Colonic mucosa (tissue), 4 donors: ENCODE results near the gene CFAP73. TPM values are rescaled to one million over a fixed set of nuclear protein-coding genes. Genes with fewer than 3 reads are reported as not detected.
"Not testable (repeated sequence)": the region's sequence is repeated elsewhere in the genome, so short reads cannot be mapped to it uniquely, and the experiment has no call there.

Source experiments
- DNase-seq: peaks from one replicate; pipeline ENCODE4 v3.0.0-alpha.2; 2020
- H3K27ac ChIP-seq: fragments of 200-600 bp; one replicate; pipeline ENCODE4 v1.8.0; 2021
- H3K27me3 ChIP-seq: fragments of 200-600 bp; one replicate; pipeline ENCODE4 v1.8.0; 2021
- H3K36me3 ChIP-seq: fragments of 200-600 bp; one replicate; pipeline ENCODE4 v1.8.0; 2021
- H3K4me1 ChIP-seq: fragments of 200-600 bp; one replicate; pipeline ENCODE4 v1.8.0; 2021; ENCODE audit warnings: mild to moderate bottlenecking
- H3K4me3 ChIP-seq: fragments of 200-600 bp; one replicate; pipeline ENCODE4 v1.8.0; 2021
- H3K9ac ChIP-seq, 2 donors: one replicate each; pipeline ENCODE4 v1.7.0; 2013; ENCODE audit warnings: control low read depth in 2 of 2, low read depth in 2 of 2, low read length in 2 of 2
- H3K9me3 ChIP-seq: fragments of 200-600 bp; one replicate; pipeline ENCODE4 v1.8.0; 2021
- intact Hi-C: fragments of 100-400 bp; cut with DNase I; formaldehyde crosslinking; loops from one replicate; pipeline ENCODE4 v1.14.1; 2022
- total RNA-seq, 2 donors: library from RNA; stranded (reverse); fragmentation: NEBNext Ultra II Directional in 1 of 2; extraction: Animal tissue kit (Norgen Biotek cat#: 25700) in 1 of 2; gene quantifications; one replicate each; pipeline ENCODE4 v1.2.1, GENCODE V29; 2021
- TF ChIP-seq, protein P1 (sequence below): fragments of 200-600 bp; IDR thresholded peaks from one replicate; pipeline ENCODE4 v1.8.0; 2022; ENCODE audit warnings: antibody characterized with exemption, mild to moderate bottlenecking
- donor health status: healthy.
- donor health status: DM: no; HTN: no; CAD: no.
- donor health status: DM: no; HTN: no; CAD: no.

CFAP73 gene
- total RNA-seq, 2 donors from 2014 or later: 0.20 TPM; not detected in 1

DNA sequence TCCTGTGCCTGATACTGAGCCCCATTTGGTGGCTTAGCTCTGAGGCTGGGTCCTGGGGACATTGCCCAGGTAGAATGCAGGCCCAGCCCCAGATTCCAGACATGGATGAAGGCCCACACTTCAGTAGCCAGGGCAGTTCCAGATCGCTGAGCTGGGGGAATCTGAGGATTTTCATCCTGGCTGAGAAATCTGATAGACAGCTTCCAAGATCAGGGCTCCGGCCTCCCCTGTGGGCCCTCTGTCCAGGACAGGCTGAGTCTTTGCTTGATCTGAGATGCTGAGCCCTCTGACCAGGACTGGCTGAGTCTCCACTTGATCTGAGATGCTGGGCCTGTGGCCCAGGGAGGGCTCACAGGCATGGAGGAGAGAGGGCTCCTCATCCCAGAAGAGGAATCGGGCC is 10.7 kb upstream of the CFAP73 start:
- Histone ChIP-seq H3K4me1 (peaks cover 7% of the 10 kb centered on the region), H3K9ac (no peak overlapping the region), H3K9me3 (no peaks in the 10 kb centered on the region), H3K36me3 (no peaks in the 10 kb centered on the region), H3K27me3 (no peaks in the 10 kb centered on the region), H3K27ac (no peak overlapping the region), H3K4me3 (no peak overlapping the region)
- TF ChIP-seq, protein P1, sequence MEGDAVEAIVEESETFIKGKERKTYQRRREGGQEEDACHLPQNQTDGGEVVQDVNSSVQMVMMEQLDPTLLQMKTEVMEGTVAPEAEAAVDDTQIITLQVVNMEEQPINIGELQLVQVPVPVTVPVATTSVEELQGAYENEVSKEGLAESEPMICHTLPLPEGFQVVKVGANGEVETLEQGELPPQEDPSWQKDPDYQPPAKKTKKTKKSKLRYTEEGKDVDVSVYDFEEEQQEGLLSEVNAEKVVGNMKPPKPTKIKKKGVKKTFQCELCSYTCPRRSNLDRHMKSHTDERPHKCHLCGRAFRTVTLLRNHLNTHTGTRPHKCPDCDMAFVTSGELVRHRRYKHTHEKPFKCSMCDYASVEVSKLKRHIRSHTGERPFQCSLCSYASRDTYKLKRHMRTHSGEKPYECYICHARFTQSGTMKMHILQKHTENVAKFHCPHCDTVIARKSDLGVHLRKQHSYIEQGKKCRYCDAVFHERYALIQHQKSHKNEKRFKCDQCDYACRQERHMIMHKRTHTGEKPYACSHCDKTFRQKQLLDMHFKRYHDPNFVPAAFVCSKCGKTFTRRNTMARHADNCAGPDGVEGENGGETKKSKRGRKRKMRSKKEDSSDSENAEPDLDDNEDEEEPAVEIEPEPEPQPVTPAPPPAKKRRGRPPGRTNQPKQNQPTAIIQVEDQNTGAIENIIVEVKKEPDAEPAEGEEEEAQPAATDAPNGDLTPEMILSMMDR: no peak
- no peak for DNase-seq
- intact Hi-C loops: no loop called here

DNA sequence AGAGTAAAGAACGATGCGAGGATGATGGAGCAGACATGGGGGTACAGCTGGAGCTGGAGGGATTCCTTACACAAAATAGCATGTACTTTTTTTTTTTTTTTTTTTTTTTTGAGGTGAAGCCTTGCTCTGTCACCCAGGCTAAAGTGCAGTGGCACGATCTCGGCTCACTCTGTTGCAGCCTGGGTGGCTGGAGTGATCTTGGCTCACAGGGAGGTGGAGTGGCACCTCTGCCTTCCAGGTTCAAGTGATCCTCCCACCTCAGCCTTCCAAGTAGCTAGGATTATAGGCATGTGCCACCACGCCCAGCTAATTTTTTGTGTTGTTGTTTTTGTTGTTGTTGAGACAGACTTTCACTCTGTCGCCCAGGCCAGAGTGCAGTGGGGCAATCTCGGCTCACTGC is 8.8 kb upstream of the CFAP73 start:
- H3K4me1 ChIP-seq: peaks cover 7% of the 10 kb centered on the region
- no peak for DNase-seq
- no peak overlapping the region for H3K4me3 ChIP-seq
- H3K36me3 ChIP-seq: no peaks in the 10 kb centered on the region
- H3K9ac ChIP-seq: no peak overlapping the region
- H3K9me3 ChIP-seq: no peaks in the 10 kb centered on the region
- no peaks in the 10 kb centered on the region for H3K27me3 ChIP-seq
- intact Hi-C loops: no loop called here
- no peak overlapping the region for H3K27ac ChIP-seq
- TF ChIP-seq, protein P1: no peak

DNA sequence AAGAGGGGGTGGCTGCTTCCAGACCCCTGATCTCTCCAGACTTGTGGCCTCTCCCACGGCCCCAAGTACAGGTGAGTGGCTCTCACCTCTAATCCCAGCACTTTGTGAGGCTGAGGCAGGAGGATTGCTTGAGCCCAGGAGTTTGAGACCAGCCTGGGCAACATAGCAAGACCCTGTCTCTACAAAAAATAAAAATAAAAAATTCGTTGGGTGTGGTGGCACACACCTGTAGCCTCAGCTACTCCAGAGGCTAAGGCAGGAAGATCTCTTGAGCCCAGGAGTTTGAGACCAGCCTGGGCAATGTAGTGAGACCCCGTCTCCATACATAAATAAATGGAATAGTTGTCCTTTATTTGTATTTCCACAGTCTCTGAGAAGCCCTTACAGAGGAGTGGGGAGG is 7.8 kb upstream of the CFAP73 start:
- H3K4me1 ChIP-seq, H3K36me3 ChIP-seq, intact Hi-C loops, H3K27me3 ChIP-seq, H3K9me3 ChIP-seq, DNase-seq, H3K4me3 ChIP-seq: not testable (repeated sequence)
- Histone ChIP-seq H3K27ac (peak overlapping the region; percentile 53), H3K9ac (peak overlapping the region in 1 of 2 donors; percentile 46)

DNA sequence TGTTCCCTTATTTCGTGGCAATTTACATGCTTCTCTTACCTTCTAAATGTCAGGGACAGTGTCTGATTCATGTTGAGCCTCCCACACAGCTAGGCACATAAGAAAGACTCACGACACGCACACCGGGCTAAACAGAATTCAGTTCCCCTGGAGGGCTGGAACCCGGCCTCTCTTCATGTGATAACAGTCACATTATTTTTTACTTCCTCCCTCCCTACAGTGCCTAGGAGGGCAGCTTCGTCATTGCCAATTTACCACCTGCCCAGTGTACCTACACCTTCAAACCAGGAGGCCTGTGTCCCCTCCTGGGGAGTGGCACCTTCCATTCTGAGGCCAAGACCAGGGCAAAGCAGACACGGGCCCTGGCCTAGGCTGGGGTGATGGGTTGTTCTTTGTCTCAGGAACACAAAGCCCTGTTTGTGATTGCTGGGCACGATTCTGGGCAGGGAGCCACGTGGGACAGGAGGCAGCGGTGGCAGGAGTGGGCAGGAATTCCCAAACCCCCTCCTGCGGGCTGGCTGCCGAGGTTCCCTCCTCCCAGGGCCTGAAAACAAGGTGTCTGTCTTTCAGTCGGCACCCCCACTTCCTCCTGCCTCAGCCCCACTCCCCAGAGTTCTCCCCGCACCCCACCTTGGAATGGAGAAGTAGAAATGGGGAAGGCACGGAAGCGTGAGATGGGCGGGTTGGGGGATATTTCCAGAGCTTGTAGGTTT is 7.2 kb upstream of the CFAP73 start:
- H3K27me3 ChIP-seq: no peaks in the 10 kb centered on the region
- peak overlapping the region; percentile 53 for H3K27ac ChIP-seq
- TF ChIP-seq, protein P1: no peak
- DNase-seq: peak; percentile 70
- no peak overlapping the region for H3K4me3 ChIP-seq
- H3K36me3 ChIP-seq: no peaks in the 10 kb centered on the region
- intact Hi-C loops: no loop called here
- H3K9ac ChIP-seq: peak overlapping the region in 1 of 2 donors; percentile 46
- no peaks in the 10 kb centered on the region for H3K9me3 ChIP-seq
- H3K4me1 ChIP-seq: no peaks in the 10 kb centered on the region

DNA sequence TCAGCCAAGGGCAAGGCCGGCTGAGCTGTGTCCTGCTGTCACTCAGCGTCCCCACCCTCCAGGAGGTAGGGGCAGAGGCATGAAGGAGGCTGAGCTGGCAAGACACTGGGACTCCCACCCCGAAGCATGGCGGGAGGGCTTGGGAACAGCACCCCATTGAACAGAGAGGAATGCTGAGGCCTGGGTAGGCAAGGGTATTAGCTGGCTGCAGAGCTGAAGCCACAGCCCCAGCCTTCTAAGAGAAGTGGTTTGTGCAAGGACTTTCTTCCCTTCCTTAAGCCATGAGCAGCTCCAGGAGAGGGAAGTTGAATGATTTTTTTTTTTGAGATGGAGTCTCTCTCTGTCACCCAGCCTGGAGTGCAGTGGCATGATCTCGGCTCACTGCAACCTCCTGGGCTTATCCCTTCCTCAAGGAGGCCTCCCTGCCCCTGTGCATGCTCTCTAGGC is 6.6 kb upstream of the CFAP73 start:
- Histone ChIP-seq H3K4me3 (no peak overlapping the region), H3K9ac (peak overlapping the region in 1 of 2 donors; percentile 46), H3K27me3 (no peaks in the 10 kb centered on the region), H3K27ac (peak overlapping the region; percentile 53), H3K9me3 (no peaks in the 10 kb centered on the region), H3K4me1 (no peaks in the 10 kb centered on the region), H3K36me3 (no peaks in the 10 kb centered on the region)
- DNase-seq: no peak
- intact Hi-C loops: no loop called here
- TF ChIP-seq, protein P1: no peak

DNA sequence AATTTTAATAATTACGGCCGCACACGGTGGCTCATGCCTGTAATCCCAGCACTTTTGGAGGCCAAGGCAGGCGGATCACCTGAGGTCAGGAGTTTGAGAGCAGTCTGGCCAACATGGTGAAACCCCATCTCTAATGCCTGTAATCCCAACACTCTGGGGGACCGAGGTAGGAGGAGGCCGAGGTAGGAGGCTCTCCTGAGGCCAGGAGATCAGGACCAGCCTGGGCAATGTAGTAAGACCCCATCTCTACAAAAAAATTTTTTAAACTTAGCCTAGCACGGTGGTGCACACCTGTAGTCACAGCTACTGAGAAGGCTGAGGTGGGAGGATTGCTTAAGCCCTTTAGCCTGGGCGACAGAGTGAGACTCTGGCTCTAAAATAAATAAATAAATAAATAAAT is 5.6 kb upstream of the CFAP73 start:
- H3K4me3 ChIP-seq: no peak overlapping the region
- H3K9ac ChIP-seq: no peak overlapping the region
- no peaks in the 10 kb centered on the region for H3K4me1 ChIP-seq
- intact Hi-C loops: no loop called here
- no peaks in the 10 kb centered on the region for H3K36me3 ChIP-seq
- DNase-seq: no peak
- no peak overlapping the region for H3K27ac ChIP-seq
- H3K9me3 ChIP-seq: no peaks in the 10 kb centered on the region
- no peaks in the 10 kb centered on the region for H3K27me3 ChIP-seq
- TF ChIP-seq, protein P1: no peak
